GM12872 (cell line): ENCODE measurements around the gene ROR2.

Experiments
- TF ChIP-seq, protein P1 (sequence below): IDR thresholded peaks from 3 replicates; pipeline ENCODE4 v1.5.1; 2011; ENCODE audit warnings: low read depth, mild to moderate bottlenecking, low read length, moderate library complexity; ENCODE audit not compliant: insufficient read depth

ROR2 gene

DNA sequence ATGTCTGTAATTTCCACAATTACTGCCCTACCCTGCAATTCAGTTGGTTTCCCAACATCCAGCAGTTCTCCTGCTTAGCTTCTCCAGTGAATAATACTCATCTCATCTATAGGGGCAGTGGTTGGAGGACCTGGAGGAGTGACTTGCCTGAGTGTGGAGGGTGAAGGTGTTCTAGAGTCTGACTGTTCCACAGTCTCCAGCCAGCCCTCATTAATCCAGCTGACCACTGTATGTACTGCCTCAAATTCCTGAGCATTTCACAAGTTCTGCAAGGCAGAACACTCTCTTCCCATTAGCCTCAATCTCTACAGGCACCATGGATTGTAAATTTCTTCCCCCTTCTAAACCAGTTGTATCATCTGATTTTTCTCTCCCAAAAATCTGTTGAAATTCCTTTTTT, 379.0 kb downstream of the ROR2 start:
- TF ChIP-seq, protein P1, sequence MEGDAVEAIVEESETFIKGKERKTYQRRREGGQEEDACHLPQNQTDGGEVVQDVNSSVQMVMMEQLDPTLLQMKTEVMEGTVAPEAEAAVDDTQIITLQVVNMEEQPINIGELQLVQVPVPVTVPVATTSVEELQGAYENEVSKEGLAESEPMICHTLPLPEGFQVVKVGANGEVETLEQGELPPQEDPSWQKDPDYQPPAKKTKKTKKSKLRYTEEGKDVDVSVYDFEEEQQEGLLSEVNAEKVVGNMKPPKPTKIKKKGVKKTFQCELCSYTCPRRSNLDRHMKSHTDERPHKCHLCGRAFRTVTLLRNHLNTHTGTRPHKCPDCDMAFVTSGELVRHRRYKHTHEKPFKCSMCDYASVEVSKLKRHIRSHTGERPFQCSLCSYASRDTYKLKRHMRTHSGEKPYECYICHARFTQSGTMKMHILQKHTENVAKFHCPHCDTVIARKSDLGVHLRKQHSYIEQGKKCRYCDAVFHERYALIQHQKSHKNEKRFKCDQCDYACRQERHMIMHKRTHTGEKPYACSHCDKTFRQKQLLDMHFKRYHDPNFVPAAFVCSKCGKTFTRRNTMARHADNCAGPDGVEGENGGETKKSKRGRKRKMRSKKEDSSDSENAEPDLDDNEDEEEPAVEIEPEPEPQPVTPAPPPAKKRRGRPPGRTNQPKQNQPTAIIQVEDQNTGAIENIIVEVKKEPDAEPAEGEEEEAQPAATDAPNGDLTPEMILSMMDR = no peak

DNA sequence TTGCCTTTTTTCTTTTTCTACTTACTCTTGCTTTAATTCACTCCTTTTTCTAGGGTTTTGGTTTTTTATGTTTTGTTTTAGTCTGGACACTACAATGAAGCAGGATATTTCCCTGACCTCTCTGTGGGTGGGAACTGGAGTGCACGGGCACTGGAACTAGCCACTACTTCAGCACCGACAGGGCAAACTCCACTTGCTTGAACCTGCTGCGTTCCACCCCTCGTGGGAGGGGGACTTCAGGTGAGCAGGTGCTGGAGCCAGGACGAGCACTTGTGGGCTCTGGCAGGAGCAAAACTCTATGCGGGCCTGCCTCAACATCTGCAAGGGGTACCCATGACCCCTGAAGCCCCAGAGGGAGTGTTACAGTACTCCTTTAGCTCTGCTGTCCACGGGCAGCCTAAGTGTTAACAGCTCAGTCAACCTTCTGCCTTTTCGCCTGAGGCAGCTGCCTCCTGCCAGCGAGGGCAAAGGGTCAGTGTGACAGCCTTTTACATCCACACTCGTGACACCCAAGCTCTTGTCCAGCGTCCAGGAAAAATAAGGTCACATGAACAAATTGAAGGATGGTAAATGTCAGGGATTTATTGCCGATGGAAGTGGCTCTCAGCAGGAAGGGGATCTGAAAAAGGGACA, 382.3 kb downstream of the ROR2 start:
- TF ChIP-seq, protein P1 = no peak

DNA sequence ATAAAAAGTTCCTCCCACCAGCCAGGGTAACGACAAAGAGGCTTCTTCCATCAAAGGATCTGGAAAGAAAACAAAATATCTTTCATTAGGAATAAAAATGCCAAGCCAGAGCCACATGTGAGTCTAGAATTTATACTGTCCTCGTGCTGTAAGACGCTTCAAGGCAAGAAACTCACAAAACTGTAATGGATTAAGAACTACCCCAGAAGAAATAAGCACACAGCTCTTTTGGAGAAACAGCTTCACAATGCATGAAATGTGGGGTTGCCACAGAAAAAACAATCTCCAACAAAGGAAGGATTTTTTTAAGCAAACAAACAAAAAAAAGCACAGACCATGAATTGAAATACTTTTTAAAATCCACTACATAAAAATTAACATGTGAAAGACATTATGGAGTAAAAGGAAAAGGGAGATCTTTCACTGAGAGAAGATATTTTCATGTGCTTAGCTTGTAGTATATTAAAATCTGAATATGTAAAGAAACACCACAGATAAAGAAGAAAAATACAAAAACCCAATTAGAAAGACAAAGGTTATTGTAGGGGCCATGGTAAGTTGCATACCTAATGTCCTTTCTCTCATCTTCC, 385.9 kb downstream of the ROR2 start:
- TF ChIP-seq, protein P1 = no peak

DNA sequence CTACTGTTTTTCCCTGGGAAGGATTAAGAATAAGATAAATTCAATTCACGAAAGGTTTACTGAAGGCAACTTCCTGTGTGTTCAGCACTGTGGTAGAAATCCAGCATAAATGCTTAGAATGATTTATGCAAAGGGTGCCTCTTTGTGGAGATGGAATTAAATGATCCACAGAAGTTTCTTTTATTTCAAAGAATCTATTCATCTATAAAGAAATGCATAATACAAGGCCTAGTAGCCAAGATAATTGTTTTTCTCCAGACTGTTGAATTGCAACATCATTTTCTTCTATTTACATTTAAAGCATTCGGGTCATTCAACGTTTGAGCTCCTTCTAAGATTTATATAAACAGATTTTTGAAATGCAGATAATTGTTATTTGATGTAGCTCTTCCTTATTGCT, 387.6 kb downstream of the ROR2 start:
- TF ChIP-seq, protein P1 = no peak

DNA sequence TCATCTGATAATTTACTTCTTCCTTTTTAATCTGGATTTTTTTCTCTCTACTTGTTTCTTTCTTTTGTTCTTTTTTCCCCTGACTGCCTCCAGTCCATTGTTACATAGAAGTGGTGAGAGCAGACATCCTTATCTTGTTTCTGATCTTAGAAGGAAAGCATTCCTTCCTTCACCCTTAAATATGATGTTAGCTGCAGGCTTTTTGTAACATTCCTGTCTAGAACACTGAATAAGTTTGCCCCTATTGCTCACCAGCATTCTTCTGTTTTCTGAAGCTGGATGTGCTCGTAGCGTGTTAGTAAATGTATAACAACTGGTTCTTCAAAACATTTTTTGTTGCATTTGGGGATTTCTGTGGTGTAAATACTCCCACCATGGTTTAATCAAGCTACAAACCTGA, 389.7 kb downstream of the ROR2 start:
- TF ChIP-seq, protein P1 = no peak

DNA sequence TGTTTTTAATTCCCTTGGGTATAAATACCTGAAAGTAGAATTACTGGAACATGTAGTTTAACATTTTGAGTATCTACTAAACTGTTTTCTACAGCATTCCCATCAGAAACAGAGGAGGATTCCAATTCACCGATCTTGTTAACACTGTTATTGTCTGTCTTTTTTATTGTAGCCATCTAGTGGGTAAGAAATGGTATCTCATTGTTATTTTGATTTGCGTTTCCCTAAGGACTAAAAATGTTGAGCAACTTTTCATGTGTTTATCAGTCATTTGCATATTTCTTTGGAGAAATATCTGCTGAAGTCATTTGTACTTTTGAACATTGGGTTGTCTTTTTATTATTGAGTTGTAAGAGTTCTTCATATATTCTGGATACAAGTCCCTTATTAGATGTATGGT, 391.1 kb downstream of the ROR2 start:
- TF ChIP-seq, protein P1 = no peak

DNA sequence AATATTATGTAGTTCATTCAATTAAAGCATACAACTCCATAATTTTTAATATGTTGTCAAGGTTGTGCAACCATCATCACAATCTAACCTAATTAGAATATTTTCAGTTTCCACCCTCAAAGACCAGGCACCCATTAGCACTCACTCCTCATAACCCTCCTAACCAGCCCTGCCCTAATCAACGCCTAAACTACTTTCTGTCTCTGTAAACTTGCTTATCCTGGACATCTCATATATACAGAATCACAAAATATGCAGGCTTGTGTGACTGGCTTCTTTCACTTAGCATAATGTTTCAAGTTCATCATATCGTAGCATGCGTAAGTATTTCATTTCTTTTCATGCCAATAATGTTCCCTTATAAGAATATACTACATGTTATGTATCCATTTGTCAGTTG, 391.6 kb downstream of the ROR2 start:
- TF ChIP-seq, protein P1 = no peak
